ENCODE results near the gene FLT3. TPM values are rescaled to one million over a fixed set of nuclear protein-coding genes. Genes with fewer than 3 reads are reported as not detected.

The FLT3 gene
- total RNA-seq, 2 experiments from 2014 or later: not detected

DNA sequence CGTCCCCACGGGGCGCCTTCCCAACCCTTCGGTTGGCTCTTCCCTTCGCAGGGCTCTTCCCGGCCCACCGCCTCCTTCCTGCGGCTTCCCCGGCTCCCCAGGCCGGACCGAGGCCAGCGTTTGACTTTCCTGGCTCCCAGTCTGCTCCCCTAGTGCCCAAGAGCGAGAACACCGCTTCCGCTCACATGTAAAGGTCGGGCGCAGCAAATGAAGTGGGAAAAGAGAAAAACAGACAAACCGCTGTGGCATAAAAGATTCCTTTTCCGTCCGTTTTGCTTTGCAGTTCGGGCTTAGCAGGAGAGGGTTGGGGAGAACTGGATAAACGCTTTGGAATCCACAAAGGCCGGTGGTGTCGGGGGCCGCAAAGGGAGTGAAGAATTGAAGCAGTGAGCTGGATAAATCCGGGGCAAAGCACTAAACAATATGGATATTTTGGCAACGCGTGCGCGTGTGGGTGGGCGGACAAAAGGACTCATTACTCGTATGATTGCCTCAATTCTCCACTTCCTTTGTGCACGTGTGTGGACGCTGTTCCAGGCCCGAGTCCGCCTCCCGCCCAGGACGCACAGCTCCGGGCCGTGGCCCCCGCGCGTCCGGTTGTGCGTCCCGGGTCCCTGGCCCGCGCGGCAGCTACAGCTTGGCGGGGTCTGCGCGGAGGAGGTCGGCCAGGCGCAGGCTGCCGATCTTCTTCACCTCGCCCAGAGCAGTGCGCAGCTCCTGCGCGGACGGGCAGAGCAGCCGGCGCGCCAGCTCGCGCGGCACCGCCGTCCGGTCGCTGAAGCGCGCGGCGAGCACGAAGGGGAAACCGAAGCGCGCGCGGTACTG lies 122.7 kb downstream of the FLT3 start:
- ChIA-PET POLR2A (interaction anchor here (0.5 kb wide), 1 partner anchor 98 kb away, joined by 3 read pairs; no protein-coding TSS in a partner anchor), CTCF (interaction anchor here (0.9 kb wide), 1 partner anchor 151 kb away, joined by 4 read pairs; no protein-coding TSS in a partner anchor)

DNA sequence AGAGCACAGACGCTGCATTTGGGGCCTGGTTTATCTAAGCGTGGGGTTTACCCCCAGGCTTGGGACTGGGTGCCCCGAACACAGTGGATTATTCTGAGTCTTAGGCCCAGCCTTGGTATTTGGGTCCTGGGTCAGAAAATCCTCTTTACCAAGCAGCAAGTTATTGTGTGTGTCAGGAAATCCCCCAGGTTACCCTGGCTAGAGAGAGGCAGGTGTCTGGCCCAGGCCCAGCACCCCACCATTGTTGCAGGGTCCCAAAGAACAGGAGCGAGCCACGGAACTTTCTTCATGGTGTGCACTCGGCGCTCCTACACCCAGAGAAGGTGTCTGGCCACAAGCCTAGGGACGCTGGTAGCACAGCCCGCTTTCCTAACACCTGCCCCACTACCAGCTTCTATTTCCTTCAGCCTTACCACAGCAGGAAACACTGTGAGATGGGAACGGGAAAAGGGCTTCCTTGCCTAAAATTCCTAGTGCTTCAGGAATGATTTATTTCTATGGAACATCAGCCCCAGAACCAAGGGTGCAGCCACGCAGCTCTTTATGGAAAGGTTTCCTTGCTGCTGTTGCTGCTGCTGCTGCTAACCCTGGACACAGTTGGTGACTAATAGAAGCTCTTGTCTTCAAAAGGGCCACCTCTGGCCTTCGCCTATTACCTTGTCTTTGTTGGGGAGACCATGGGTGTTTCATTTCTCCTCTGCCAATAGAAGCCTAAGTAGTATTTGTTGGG lies 123.8 kb downstream of the FLT3 start:
- CTCF ChIA-PET: interaction anchor here (1.2 to 2.3 kb wide), 4 partner anchors 7 to 150 kb away, joined by 3 to 15 read pairs (median 6); no protein-coding TSS in a partner anchor
- POLR2A ChIA-PET: interaction anchor here (0.5 kb wide), 1 partner anchor 150 kb away, joined by 3 read pairs; no protein-coding TSS in a partner anchor

DNA sequence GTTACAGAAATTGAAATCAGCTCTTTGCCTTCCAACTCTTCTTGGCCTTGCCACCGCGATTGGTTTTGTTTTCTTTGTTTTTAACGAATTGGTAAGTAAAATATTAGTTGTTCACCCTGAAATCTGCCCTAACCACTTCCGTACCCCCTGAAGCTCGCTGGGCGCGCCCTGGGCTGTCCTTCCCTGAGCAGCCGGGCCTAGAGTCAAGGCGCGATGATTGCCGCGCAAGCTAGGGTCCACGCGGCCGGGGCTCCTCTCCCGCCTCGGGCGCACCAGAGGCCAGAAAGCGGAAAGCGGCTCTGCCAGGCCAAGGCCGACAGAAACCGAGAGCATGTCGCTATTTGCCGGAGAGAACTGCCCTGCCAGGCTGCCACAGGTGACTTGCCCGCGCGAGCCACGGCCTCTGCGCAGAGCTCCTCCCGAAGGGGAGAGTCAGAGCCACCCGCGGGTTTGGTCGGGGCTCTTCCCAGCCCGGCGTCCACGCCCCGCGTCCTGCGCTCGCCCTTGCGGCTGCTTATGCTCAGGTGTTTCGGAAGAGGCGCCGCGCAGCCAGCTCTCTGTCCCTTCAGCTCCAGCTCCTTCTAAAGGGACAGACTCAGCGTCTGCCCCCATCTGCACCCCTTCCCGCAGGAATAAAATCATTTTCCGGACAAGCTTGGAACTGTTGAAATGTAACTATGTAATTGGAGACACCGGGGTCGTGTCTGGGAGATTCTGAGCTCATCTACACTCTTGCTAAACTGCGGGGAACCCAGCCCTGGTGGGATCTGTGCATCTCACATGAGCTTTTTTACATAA lies 124.6 kb downstream of the FLT3 start:
- ChIA-PET CTCF (interaction anchor here (0.8 to 2.3 kb wide), 6 partner anchors 8 to 149 kb away, joined by 3 to 15 read pairs (median 4); partner anchors contain the start of gene URAD), POLR2A (no interaction called here)

DNA sequence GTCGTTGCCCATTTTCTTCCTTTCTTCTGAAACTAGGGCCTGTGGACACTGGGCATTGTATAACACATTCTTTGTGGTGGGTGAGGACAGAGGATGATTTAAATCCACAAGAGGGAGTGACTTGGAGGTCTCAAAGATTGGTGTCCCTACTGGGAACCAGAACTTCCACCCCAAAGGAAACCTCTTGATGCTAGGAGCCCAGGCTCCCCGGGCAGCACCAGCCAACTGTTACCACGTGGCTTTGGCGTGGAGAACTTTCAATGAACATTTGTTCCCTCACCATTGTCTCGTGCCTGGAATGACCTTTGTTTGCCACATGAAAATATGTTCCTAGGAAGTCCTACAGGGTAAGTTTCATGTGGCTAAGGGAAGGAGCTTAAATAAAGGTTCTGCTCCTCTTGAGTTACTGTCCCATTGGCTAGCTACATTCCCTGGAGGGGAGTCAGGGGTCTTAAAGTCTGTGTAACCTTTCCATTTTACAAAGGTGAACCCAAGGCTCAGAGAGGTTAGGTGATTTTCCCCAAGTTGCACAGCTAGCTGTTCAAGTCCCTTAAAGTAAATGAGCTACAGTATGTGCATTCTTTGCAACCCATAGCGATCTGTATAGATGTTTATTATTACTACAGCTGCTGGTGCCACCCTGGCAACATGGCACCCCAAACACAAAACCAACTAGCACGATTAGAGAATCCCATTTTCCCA lies 126.3 kb downstream of the FLT3 start:
- ChIA-PET CTCF (no interaction called here), POLR2A (no interaction called here)

DNA sequence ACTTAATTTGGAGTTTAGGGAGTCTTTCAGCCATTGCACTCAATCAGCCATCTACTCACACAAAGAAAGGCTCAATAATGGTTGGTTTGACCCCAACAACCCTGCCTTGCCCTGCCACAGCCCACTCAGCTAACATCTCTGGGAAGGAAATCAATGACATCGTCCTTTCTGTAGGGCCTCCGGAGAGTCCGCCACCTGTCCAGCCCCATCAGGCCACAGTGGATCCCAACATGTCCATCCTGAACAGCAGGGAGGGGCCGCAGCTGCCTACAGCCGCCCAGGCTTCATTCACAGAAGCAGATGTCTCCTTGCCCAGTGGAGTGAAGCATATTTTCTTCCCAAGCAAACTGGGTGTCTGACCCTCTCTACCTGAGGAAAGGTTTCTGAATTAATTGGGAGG lies 127.1 kb downstream of the FLT3 start:
- CTCF ChIA-PET: no interaction called here
- POLR2A ChIA-PET: no interaction called here

DNA sequence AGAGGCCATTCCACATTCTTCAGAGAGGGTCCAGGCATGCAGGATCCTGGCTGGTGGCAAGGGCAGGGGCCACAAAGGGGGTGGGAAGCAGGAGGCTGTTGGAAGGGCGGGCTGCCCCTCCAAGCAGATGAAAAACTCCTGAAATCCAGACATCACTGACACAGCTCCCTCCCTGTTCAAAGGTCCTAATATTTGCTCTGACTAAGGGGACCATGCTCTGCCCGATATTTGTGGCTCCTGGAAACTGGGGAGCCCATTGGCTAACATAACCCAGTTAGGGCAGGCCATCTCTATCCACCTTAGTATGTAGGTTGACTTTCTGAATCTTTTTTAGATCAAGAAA lies 127.9 kb downstream of the FLT3 start:
- ChIA-PET CTCF (no interaction called here), POLR2A (no interaction called here)

DNA sequence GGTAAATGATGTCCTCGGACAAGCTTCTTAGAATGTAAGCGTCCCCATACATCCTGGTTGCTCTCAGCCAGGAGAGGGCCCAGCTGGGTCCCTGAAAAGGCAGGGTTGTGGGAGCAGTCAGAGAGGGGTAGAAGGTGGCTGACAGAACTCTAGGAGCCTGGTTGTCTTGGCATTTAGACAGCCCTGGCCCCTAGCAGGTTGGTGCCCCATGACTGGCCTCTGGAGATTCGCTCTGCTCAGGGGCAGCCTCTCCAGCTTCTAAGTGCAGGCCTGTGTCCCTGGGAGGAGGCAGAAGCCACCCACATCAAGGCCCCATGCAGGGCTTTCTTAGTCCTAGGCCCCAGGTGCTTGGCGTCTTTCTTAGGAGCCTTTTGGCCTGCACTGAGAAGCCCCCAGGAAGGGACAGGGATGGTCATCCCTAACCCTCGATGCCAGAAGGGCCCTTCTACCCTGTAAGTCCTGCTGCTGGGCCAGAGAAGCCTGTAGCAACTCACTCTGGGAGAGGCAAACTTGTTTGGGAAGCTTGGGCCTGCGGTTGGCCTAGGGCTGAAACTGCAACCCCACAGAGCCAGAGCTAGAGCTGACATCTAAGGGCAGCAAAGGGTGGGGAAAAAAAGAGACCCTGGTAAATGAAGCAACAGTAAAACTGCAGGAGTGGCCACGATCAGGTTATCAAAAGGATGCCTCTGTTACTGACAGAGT lies 128.4 kb downstream of the FLT3 start:
- POLR2A ChIA-PET: no interaction called here
- CTCF ChIA-PET: interaction anchor here (1.3 kb wide), 1 partner anchor 18 kb away, joined by 3 read pairs; no protein-coding TSS in a partner anchor

DNA sequence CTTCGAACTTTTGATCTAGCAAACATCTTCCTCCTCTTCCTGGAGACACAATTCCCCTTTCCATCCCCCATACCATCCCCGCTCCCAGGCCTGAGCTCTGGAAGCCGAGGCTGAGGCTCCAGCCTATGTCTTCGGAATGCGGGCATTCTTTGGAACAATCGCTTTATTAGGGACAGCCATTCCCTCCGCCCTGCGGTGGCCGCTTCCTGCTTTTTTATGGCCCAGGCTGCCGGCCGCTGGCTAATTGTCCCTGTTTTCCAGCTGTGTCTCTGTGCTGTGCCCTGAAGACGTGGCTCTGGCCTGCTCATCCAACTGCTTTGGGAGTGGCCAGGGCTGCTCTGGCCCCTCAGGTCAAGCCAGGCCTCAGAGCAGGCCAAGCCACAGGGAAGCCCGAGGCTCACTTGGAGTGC lies 129.1 kb downstream of the FLT3 start:
- ChIA-PET CTCF (interaction anchor here (1.3 kb wide), 1 partner anchor 17 kb away, joined by 3 read pairs; no protein-coding TSS in a partner anchor), POLR2A (no interaction called here)

DNA sequence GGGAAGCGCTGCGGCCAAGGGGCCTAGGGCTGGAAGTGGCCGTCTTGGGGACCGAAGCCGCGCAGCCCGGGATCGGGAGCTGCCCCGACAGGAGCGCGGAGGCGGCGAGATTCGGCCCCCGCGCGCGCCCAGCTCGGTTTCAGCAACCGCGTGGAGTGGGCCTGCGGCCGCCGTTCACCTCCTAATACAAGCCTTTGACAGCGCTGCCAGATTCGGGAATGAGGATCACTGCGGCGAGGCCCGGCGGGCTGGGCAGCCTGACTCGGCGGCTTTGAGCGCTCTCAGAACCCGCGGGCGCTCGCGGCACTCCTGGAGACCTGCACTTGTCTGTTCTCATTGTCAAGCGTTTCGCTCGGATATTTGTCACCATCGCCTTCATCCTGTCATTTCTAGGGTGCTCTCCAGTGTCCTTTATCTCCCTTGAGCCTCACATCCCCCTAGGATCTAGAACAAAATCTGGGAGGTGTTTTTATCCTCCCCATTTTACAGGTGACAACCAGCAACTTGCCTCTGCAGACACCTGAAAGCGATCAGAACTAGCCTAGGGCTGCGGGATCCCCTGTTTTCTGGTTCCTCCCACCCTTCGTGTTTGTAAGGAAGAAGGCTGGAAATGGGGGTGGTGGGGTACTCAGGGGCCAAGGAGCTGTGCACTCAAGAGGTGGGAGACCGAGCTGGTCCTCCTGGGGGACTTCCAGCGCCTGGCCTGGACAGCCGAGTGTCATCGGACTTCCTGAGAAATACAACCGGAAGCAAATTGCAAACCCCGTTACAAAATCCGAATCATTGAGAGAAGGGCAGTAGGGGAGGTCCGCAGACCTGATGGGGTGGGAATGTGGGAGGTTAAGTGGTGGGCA lies 129.8 kb downstream of the FLT3 start:
- ChIA-PET POLR2A (no interaction called here), CTCF (interaction anchor here (0.8 to 1.3 kb wide), 2 partner anchors 16 to 17 kb away, joined by 3 to 4 read pairs; no protein-coding TSS in a partner anchor)

DNA sequence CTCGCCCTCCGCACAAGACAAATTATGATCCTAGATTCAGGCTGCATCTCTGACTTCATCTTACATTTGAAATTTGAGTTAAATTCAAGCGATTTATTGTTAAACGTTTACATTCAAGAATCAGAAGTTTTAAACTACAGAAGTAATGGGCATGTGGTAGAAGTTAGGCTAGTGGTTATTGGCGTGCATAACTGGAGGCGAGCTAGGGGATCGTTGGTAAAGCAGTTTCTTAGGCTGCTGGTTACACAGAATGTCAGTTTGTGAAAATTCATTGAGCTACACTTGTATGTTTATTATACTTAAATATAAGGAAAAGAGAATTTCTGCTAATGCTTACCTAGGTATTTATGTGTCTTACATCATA lies 130.5 kb downstream of the FLT3 start:
- POLR2A ChIA-PET: no interaction called here
- CTCF ChIA-PET: interaction anchor here (0.8 to 1.1 kb wide), 2 partner anchors 16 to 17 kb away, joined by 3 to 4 read pairs; no protein-coding TSS in a partner anchor

DNA sequence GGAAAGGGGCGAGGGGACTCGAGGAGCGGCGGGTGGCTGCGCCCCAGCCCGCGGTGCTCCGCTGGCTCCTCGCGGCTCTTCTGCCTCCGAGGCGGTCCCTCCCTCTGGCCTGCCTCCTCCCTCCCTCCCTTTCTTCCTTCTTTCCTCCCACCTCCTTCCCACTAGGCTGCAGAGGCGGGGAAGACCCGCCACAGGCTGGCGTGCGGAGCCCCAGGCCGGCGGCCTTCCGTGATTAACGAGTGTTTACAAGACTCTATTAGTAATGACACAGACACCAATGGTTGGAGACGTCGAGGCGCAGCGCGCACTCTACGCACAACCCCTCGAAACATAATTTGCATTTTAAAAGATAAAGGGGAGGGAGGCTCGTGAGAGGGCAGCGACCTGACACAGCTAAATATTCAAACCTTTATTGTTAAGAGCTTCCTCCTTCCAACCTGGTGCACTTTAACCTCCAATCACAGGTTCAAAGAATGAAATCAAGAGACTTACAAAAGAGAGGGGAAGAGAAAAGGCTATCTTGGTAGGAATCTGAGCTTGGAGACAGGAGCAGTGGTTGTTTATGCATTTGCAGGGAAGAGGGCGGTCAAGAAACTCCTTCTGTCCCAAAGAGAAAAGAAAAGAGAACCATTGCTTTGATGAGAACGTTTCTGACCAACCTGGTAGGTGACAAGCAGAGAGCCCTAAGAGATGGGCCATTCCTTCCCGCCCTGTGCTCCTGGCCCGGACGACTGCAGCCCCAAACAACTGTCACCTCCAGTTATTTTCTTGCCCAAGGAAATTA lies 131.1 kb downstream of the FLT3 start, which contains the start of gene CDX2:
Gene CDX2 (minus strand): TSS at position 234 of the 784 bp plus-strand sequence. CDS start 309 bp downstream, outside the sequence.
- CTCF ChIA-PET: interaction anchor here (1.1 kb wide), 1 partner anchor 17 kb away, joined by 3 read pairs; no protein-coding TSS in a partner anchor
- POLR2A ChIA-PET: no interaction called here

DNA sequence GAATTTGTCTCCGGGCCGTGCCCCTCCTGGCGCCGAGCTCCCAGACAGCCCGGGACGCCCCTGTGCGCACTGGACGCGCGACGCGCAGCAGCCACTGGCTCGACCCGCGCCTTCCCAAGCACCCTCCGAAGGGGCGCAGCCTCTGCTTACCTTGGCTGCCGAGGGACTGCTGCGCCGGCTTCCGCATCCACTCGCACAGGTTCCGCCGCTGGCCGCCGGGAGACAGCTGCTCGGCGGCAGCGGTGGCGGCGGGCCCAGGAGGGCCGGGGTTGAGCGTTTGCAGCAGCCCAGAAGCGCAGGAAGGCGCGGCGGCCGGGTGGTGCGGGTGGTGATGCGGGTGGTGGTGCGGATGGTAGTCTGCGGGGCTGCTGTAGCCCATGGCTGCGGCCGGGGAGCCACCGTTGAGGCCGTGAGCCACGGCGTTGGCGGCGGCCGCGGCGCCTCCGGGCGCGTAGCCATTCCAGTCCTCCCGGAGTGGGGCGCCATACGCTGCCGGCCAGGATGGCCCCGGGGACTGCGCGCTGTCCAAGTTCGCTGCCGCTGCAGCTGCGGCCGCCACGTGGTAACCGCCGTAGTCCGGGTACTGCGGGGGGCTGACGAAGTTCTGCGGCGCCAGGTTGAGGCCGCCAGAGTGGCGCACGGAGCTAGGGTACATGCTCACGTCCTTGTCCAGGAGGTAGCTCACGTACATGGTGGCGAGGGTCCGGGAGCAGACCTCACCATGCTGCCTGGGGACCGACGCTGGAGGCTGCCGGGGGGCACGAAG lies 131.9 kb downstream of the FLT3 start:
- ChIA-PET POLR2A (no interaction called here), CTCF (interaction anchor here (0.8 to 1.1 kb wide), 2 partner anchors 15 to 18 kb away, joined by 3 to 4 read pairs; no protein-coding TSS in a partner anchor)

DNA sequence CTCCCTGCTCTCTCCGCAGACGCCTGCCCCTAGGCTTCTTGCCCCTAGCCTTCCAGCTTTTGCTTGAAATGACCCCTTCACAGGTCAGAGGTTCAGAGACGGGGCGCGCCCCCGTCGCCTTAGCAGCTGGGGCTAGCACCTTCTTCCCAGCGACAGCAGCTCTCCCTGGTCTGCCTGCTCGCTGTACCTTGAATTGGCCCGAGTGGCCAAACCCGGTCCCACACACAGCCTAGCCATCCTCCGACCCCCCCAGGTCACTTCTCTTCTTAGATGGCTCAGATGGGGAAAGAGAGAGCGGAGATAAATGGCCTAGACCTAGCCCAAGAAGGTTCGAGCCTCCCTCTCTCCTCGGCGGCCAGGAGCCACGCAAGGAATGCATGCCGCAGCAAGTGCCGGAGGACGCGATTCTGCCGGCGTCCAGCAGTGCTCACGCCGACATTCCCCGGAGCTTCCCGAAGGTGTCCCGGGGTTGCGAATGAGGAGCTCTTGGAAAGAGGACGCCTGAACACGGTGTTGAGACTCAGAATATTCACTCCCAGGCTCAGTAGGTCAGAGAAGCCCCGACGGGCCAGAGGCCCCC lies 132.6 kb downstream of the FLT3 start:
- ChIA-PET POLR2A (no interaction called here), CTCF (interaction anchor here (0.8 to 1.0 kb wide), 2 partner anchors 14 to 16 kb away, joined by 3 to 4 read pairs; no protein-coding TSS in a partner anchor)

DNA sequence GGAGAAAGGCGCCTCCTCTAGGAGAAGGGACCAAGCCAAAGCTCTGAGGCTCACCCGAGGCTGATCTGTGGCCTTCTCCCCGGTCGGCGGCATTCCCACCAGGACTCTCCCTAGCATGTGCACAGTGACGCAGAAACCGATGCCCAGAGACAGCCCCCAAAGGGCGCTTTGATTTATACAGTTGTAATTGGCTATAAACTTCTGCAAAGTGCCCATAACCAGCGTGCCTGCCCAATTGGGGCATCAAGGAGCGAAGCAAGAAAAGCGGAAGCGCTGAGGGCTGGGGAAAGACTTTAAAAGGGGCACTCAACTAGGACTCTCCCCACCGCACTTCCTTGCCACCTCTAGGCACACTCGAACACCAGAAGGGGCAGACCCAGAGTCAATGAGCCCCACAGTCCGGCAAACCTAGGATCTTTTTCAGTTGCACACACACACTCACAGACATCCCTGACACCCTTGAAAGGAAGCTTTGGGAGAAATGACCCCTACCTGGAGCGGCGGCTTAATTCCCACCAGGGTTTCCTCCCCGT lies 133.1 kb downstream of the FLT3 start:
- ChIA-PET POLR2A (no interaction called here), CTCF (interaction anchor here (1.0 kb wide), 1 partner anchor 13 kb away, joined by 3 read pairs; no protein-coding TSS in a partner anchor)

DNA sequence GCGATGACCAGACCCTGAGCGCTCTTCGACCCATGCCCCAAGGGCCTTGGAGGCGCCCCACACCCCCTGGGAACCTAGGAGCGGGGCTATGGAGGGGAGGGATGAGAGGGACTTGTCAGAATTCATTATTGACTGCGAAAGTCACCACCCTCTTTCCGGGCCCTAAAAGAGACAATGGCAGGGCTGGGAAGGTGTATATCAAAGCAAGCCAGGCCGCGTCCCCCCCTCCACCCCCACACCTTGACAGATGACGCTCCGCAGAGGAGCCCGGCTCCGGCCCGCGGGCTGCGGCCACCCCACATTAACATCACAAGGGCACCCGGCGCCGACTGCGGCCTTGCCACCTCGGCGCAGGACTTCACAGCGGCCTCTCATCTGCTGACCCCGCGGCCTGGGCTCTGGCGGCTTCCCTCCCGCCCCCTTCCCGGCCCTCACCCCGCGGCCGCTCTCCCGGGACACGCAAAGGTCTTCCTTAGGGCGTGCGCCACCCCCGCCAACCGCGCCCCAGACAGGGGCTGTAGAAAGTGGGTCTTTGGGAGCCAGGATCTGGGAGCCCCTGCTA lies 133.7 kb downstream of the FLT3 start:
- POLR2A ChIA-PET: no interaction called here
- CTCF ChIA-PET: interaction anchor here (1.0 kb wide), 1 partner anchor 13 kb away, joined by 3 read pairs; no protein-coding TSS in a partner anchor
